Loucy (cell line): ENCODE data around the gene MKI67.
A peak's percentile ranks its signal among the peaks of the same experiment; 100 is the strongest.

ENCODE experiments used
- H2AFZ ChIP-seq: fragments of 200-600 bp; sonication (generic); 2 replicates; pipeline ENCODE4 v1.6.0; 2016; ENCODE audit warnings: antibody characterized with exemption, mild to moderate bottlenecking, low read length, moderate library complexity
- H3F3A ChIP-seq: fragments of 200-600 bp; 2 replicates; pipeline ENCODE4 v1.6.0; 2016; ENCODE audit warnings: antibody characterized with exemption, low read depth, mild to moderate bottlenecking
- H3K27me3 ChIP-seq: fragments of 200-600 bp; sonication (generic); 2 replicates; pipeline ENCODE4 v1.6.1; 2014; ENCODE audit warnings: low read length, mild to moderate bottlenecking; ENCODE audit not compliant: insufficient read depth, poor library complexity, severe bottlenecking
- H3K36me3 ChIP-seq: fragments of 200-600 bp; sonication (generic); 2 replicates; pipeline ENCODE4 v1.6.1; 2016; ENCODE audit warnings: low read length; ENCODE audit not compliant: insufficient read depth
- H3K4me1 ChIP-seq: fragments of 200-600 bp; sonication (generic); 2 replicates; pipeline ENCODE4 v1.5.1; 2014; ENCODE audit warnings: low read length, mild to moderate bottlenecking; ENCODE audit not compliant: insufficient read depth, poor library complexity, severe bottlenecking
- H3K4me2 ChIP-seq: fragments of 200-600 bp; sonication (generic); 2 replicates; pipeline ENCODE4 v1.6.0; 2014; ENCODE audit warnings: antibody characterized with exemption, low read length, low read depth, mild to moderate bottlenecking; ENCODE audit not compliant: poor library complexity, severe bottlenecking
- H3K4me3 ChIP-seq: fragments of 200-600 bp; sonication (generic); 2 replicates; pipeline ENCODE4 v1.5.1; 2014; ENCODE audit warnings: low read length, mild to moderate bottlenecking, mixed read lengths; ENCODE audit not compliant: poor library complexity, severe bottlenecking
- H3K79me2 ChIP-seq: fragments of 200-600 bp; sonication (generic); 2 replicates; pipeline ENCODE4 v1.6.1; 2014; ENCODE audit warnings: low read length; ENCODE audit not compliant: insufficient read depth
- H3K9ac ChIP-seq: fragments of 200-600 bp; sonication (generic); 2 replicates; pipeline ENCODE4 v1.6.0; 2014; ENCODE audit warnings: mild to moderate bottlenecking, low read depth, low read length, moderate library complexity; ENCODE audit not compliant: poor library complexity, severe bottlenecking
- H3K9me2 ChIP-seq: fragments of 200-600 bp; sonication (generic); replicated peaks from 2 replicates; pipeline ENCODE4 v1.6.1; 2016; ENCODE audit warnings: low read depth, low read length, mixed read lengths
- H3K9me3 ChIP-seq: fragments of 200-600 bp; sonication (generic); 2 replicates; pipeline ENCODE4 v1.6.1; 2014; ENCODE audit warnings: mild to moderate bottlenecking, antibody characterized with exemption, low read length, low read depth; ENCODE audit not compliant: insufficient read depth
- H4K20me1 ChIP-seq: fragments of 200-600 bp; sonication (generic); 2 replicates; pipeline ENCODE4 v1.6.0; 2014; ENCODE audit warnings: antibody characterized with exemption, low read length, mild to moderate bottlenecking; ENCODE audit not compliant: insufficient read depth, poor library complexity, severe bottlenecking
- EZH2phosphoT487 ChIP-seq: fragments of 200-600 bp; IDR thresholded peaks from 2 replicates; pipeline ENCODE4 v1.6.1; 2018; ENCODE audit warnings: antibody characterized with exemption, mild to moderate bottlenecking, moderate library complexity, borderline replicate concordance
- TF ChIP-seq, protein P1 (sequence below): fragments of 200-600 bp; sonication (generic); conservative IDR thresholded peaks from 2 replicates; pipeline ENCODE4 v1.5.1; 2014; ENCODE audit warnings: mild to moderate bottlenecking, antibody characterized with exemption, low read length

Gene MKI67

DNA sequence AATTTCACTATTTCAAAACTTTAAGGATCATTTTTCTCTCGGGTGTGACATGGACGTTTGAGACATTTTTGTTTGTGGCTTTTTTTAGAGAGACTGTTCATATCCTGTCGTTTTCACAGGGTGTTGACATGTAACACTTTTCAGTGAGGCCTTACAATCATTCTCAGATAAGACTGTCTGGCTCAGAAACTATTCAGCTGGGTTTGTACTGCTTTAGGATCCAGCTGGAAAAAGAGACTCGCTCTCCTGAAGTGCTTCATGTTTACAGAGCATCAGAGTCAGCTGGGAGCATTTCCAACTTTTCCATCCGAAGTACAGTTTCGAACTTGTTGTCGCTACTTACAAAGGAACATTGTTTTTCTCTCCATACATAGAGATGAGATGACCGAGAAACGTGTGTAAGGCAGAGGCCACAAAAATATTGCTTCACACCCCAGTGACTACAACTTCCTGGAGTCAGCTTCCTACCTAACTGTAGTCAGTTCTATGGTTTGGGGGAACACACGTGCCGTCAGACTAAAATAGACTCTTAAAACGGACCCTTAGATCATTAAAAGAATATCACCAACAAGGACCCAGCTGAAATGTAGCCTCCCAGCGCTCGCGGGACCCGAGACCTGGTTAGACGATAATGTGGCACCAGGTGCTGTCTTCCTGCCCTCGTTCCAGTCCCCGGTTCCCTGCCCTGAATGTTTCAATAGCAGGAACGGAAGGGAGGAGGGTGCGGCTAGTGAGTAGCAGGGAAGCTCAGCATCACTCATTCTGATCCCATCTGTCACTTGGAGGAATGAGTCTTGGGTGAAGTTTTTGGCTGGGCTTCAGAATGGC lies 78.0 kb downstream of the MKI67 start:
- no peaks in the 10 kb centered on the region for H3K9me2 ChIP-seq
- no peaks in the 10 kb centered on the region; the same call in 1 of the 2 replicates for H3K36me3 ChIP-seq
- H2AFZ ChIP-seq: peak overlapping the region; percentile 38
- H3K4me2 ChIP-seq: peak overlapping the region; percentile 91
- H3K4me3 ChIP-seq: peak overlapping the region; percentile 84
- H3K9ac ChIP-seq: peak overlapping the region; percentile 78
- H3K79me2 ChIP-seq: peaks cover 52% of the 10 kb centered on the region
- TF ChIP-seq, protein P1, sequence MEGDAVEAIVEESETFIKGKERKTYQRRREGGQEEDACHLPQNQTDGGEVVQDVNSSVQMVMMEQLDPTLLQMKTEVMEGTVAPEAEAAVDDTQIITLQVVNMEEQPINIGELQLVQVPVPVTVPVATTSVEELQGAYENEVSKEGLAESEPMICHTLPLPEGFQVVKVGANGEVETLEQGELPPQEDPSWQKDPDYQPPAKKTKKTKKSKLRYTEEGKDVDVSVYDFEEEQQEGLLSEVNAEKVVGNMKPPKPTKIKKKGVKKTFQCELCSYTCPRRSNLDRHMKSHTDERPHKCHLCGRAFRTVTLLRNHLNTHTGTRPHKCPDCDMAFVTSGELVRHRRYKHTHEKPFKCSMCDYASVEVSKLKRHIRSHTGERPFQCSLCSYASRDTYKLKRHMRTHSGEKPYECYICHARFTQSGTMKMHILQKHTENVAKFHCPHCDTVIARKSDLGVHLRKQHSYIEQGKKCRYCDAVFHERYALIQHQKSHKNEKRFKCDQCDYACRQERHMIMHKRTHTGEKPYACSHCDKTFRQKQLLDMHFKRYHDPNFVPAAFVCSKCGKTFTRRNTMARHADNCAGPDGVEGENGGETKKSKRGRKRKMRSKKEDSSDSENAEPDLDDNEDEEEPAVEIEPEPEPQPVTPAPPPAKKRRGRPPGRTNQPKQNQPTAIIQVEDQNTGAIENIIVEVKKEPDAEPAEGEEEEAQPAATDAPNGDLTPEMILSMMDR: no peak
- TF ChIP-seq EZH2phosphoT487: no peak
- no peaks in the 10 kb centered on the region for H3F3A ChIP-seq
- no peaks in the 10 kb centered on the region for H3K9me3 ChIP-seq
- peaks cover 5% of the 10 kb centered on the region for H4K20me1 ChIP-seq
- H3K4me1 ChIP-seq: peaks cover 43% of the 10 kb centered on the region
- H3K27me3 ChIP-seq: no peaks in the 10 kb centered on the region

DNA sequence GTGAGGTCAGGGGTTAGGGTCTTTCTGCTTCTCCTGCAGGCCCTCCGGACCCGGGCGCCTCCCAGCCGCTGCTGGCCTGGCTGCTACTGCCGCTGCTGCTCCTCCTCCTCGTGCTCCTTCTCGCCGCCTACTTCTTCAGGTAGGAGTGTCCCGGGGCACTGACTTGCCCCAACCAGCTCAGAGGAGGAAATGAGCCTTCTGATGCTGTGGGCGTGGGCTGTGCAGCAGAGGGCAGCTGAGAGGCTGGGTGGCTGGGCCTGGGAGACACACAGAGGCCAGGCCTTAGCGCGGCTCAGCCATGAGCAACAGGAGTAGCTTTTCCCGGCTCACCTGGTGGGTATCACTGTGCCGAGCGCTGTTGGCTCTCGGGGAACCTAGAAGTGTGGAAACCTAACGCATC lies 78.9 kb downstream of the MKI67 start:
- Histone ChIP-seq H3K4me1 (peaks cover 43% of the 10 kb centered on the region), H3F3A (no peaks in the 10 kb centered on the region), H4K20me1 (peaks cover 5% of the 10 kb centered on the region), H3K27me3 (no peaks in the 10 kb centered on the region), H3K9ac (peak overlapping the region; percentile 78), H3K4me3 (peak overlapping the region; percentile 84), H2AFZ (peak overlapping the region; percentile 72), H3K9me3 (no peaks in the 10 kb centered on the region), H3K79me2 (peaks cover 47% of the 10 kb centered on the region), H3K36me3 (no peaks in the 10 kb centered on the region; the same call in 1 of the 2 replicates), H3K4me2 (peak overlapping the region; percentile 91), H3K9me2 (no peaks in the 10 kb centered on the region)
- TF ChIP-seq, protein P1: no peak
- no peak for TF ChIP-seq EZH2phosphoT487

DNA sequence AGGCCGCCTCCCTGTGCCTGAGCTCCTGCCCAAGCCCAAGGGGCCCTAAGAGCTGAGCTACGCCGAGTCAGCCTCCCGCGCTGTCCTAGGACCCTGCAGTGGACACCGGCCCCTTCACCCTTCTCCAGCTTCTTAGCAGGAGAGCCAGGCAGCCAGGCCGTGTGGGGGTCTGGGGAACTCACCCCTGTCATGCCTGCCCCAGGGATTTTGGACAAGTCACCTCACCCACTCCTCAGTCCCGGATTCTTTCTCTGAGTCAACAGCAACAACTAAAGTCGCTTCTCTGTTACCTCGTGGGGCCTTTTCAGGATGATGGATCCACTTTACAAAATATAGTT lies 79.3 kb downstream of the MKI67 start:
- Histone ChIP-seq H3K4me1 (peaks cover 41% of the 10 kb centered on the region), H3K27me3 (no peaks in the 10 kb centered on the region), H3K79me2 (peaks cover 43% of the 10 kb centered on the region), H3K4me2 (peak overlapping the region; percentile 91), H3F3A (no peaks in the 10 kb centered on the region), H2AFZ (peak overlapping the region; percentile 72), H3K4me3 (peak overlapping the region; percentile 84), H3K9ac (peak overlapping the region; percentile 78), H4K20me1 (peaks cover 5% of the 10 kb centered on the region), H3K36me3 (no peaks in the 10 kb centered on the region), H3K9me2 (no peaks in the 10 kb centered on the region), H3K9me3 (no peaks in the 10 kb centered on the region)
- TF ChIP-seq, protein P1: no peak
